GM12878 (cell line): ENCODE results near the gene SCYL1. TPM values are rescaled to one million over a fixed set of nuclear protein-coding genes. Genes with fewer than 3 reads are reported as not detected.

Experiments
- BACH1 ChIP-seq: fragments of 450-650 bp; IDR thresholded peaks from 2 replicates; pipeline ENCODE4 v1.6.1; 2017; ENCODE audit warnings: mild to moderate bottlenecking, borderline replicate concordance
- CEBPB ChIP-seq, 2 experiments: fragments of 150-350 bp in 1 of 2; IDR thresholded peaks; 2 replicates each; pipeline ENCODE4 v1.6.1; 2012 to 2014; ENCODE audit warnings: low read depth in 2 of 2, low read length in 2 of 2, borderline replicate concordance in 1 of 2, inconsistent platforms in 1 of 2
- CHD4 ChIP-seq: fragments of 200-600 bp; sonication (generic); IDR thresholded peaks from 2 replicates; pipeline ENCODE4 v1.6.1; 2016; ENCODE audit warnings: mild to moderate bottlenecking
- MEF2B ChIP-seq: fragments of 450-650 bp; IDR thresholded peaks from 2 replicates; pipeline ENCODE4 v1.6.1; 2018; ENCODE audit warnings: mild to moderate bottlenecking, moderate library complexity; ENCODE audit not compliant: partially characterized antibody, poor library complexity, severe bottlenecking
- POLR2A ChIP-seq: IDR thresholded peaks from 2 replicates; pipeline ENCODE4 v1.6.1; 2011; ENCODE audit warnings: low read depth, mild to moderate bottlenecking, low read length
- polyA plus RNA-seq, 11 experiments: library from polyadenylated mRNA; depleted of rRNA in 4 of 11; unstranded in 6 of 11; stranded (reverse) in 5 of 11; fragments of >200 nt; fragmentation: Nextera tagmentation in 4 of 11; fragmentation: Illumina TruSeq in 1 of 11; extraction: Ambion mirVana in 4 of 11; extraction: Trizol in 1 of 11; gene quantifications; 1 replicate in 1 of 11; 2 replicates in 10 of 11; pipeline versions ENCODE4 v1.2.1 to v1.2.3, GENCODE V29; 2011 to 2016; ENCODE audit warnings: inconsistent platforms in 2 of 11, missing spikeins in 2 of 11, low read depth in 1 of 11
- total RNA-seq, 4 experiments: library from RNA; depleted of rRNA in 3 of 4; stranded (reverse); fragments of >200 nt in 3 of 4; fragmentation: Illumina TruSeq in 1 of 4; extraction: Trizol in 1 of 4; gene quantifications; 2 replicates each; pipeline versions ENCODE4 v1.2.1 to v1.2.3, GENCODE V29; 2013 to 2021
- TF ChIP-seq, protein P1 (sequence below): IDR thresholded peaks from 2 replicates; pipeline ENCODE4 v1.6.1; 2012; ENCODE audit warnings: low read depth, low read length, improper control_type of control experiment
- TF ChIP-seq, protein P2 (sequence below): fragments of 450-650 bp; formaldehyde crosslinking; IDR thresholded peaks from 2 replicates; pipeline ENCODE4 v1.4.0; 2020; ENCODE audit warnings: mild to moderate bottlenecking, moderate library complexity
- TF ChIP-seq, protein P3 (sequence below): fragments of 450-650 bp; IDR thresholded peaks from 2 replicates; pipeline ENCODE4 v1.6.1; 2016; ENCODE audit warnings: mild to moderate bottlenecking
- TF ChIP-seq, protein P4 (sequence below): fragments of 450-650 bp; IDR thresholded peaks from 2 replicates; pipeline ENCODE4 v1.6.1; 2017; ENCODE audit warnings: mild to moderate bottlenecking
- TF ChIP-seq, protein P5 (sequence below): IDR thresholded peaks from 2 replicates; pipeline ENCODE4 v1.6.1; 2012; ENCODE audit warnings: low read length, inconsistent platforms
- TF ChIP-seq, protein P6 (sequence below): IDR thresholded peaks from 2 replicates; pipeline ENCODE4 v1.6.1; 2011; ENCODE audit warnings: mild to moderate bottlenecking, low read depth, low read length, moderate library complexity; ENCODE audit not compliant: insufficient replicate concordance
- TF ChIP-seq, protein P7 (sequence below): fragments of 450-650 bp; formaldehyde crosslinking; IDR thresholded peaks from 2 replicates; pipeline ENCODE4 v1.5.0; 2022; ENCODE audit warnings: mild to moderate bottlenecking, missing genetic modification characterization

The SCYL1 gene
- total and polyA plus RNA-seq, 10 of the 15 experiments (the other 5 are each of a cell fraction or from before 2014, with no cell fraction given) = 0.80 to 82.7 (median 51.2) TPM

DNA sequence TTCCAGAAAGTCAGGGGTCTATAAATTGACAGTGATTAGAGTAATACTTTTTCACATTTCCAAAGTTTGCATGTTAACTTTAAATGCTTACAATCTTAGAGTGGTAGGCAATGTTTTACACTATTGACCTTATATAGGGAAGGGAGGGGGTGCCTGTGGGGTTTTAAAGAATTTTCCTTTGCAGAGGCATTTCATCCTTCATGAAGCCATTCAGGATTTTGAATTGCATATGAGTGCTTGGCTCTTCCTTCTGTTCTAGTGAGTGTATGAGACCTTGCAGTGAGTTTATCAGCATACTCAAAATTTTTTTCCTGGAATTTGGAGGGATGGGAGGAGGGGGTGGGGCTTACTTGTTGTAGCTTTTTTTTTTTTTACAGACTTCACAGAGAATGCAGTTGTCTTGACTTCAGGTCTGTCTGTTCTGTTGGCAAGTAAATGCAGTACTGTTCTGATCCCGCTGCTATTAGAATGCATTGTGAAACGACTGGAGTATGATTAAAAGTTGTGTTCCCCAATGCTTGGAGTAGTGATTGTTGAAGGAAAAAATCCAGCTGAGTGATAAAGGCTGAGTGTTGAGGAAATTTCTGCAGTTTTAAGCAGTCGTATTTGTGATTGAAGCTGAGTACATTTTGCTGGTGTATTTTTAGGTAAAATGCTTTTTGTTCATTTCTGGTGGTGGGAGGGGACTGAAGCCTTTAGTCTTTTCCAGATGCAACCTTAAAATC, 20.8 kb upstream of the SCYL1 start (continued):
- TF ChIP-seq, protein P1, sequence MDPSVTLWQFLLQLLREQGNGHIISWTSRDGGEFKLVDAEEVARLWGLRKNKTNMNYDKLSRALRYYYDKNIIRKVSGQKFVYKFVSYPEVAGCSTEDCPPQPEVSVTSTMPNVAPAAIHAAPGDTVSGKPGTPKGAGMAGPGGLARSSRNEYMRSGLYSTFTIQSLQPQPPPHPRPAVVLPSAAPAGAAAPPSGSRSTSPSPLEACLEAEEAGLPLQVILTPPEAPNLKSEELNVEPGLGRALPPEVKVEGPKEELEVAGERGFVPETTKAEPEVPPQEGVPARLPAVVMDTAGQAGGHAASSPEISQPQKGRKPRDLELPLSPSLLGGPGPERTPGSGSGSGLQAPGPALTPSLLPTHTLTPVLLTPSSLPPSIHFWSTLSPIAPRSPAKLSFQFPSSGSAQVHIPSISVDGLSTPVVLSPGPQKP = 0 out of 2 replicates have a peak, but pooled peaks have one; percentile 22
- TF ChIP-seq MEF2B = no peak
- TF ChIP-seq, protein P2, sequence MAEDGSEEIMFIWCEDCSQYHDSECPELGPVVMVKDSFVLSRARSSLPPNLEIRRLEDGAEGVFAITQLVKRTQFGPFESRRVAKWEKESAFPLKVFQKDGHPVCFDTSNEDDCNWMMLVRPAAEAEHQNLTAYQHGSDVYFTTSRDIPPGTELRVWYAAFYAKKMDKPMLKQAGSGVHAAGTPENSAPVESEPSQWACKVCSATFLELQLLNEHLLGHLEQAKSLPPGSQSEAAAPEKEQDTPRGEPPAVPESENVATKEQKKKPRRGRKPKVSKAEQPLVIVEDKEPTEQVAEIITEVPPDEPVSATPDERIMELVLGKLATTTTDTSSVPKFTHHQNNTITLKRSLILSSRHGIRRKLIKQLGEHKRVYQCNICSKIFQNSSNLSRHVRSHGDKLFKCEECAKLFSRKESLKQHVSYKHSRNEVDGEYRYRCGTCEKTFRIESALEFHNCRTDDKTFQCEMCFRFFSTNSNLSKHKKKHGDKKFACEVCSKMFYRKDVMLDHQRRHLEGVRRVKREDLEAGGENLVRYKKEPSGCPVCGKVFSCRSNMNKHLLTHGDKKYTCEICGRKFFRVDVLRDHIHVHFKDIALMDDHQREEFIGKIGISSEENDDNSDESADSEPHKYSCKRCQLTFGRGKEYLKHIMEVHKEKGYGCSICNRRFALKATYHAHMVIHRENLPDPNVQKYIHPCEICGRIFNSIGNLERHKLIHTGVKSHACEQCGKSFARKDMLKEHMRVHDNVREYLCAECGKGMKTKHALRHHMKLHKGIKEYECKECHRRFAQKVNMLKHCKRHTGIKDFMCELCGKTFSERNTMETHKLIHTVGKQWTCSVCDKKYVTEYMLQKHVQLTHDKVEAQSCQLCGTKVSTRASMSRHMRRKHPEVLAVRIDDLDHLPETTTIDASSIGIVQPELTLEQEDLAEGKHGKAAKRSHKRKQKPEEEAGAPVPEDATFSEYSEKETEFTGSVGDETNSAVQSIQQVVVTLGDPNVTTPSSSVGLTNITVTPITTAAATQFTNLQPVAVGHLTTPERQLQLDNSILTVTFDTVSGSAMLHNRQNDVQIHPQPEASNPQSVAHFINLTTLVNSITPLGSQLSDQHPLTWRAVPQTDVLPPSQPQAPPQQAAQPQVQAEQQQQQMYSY = peak; percentile 77; the same call in 1 of the 2 replicates
- TF ChIP-seq, protein P3, sequence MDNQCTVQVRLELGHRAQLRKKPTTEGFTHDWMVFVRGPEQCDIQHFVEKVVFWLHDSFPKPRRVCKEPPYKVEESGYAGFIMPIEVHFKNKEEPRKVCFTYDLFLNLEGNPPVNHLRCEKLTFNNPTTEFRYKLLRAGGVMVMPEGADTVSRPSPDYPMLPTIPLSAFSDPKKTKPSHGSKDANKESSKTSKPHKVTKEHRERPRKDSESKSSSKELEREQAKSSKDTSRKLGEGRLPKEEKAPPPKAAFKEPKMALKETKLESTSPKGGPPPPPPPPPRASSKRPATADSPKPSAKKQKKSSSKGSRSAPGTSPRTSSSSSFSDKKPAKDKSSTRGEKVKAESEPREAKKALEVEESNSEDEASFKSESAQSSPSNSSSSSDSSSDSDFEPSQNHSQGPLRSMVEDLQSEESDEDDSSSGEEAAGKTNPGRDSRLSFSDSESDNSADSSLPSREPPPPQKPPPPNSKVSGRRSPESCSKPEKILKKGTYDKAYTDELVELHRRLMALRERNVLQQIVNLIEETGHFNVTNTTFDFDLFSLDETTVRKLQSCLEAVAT = peak; percentile 91
- TF ChIP-seq, protein P4, sequence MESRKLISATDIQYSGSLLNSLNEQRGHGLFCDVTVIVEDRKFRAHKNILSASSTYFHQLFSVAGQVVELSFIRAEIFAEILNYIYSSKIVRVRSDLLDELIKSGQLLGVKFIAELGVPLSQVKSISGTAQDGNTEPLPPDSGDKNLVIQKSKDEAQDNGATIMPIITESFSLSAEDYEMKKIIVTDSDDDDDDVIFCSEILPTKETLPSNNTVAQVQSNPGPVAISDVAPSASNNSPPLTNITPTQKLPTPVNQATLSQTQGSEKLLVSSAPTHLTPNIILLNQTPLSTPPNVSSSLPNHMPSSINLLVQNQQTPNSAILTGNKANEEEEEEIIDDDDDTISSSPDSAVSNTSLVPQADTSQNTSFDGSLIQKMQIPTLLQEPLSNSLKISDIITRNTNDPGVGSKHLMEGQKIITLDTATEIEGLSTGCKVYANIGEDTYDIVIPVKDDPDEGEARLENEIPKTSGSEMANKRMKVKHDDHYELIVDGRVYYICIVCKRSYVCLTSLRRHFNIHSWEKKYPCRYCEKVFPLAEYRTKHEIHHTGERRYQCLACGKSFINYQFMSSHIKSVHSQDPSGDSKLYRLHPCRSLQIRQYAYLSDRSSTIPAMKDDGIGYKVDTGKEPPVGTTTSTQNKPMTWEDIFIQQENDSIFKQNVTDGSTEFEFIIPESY = no peak
- no peak for TF ChIP-seq CHD4
- peak in 1 of 2 experiments; percentile 44; a peak in 1 of 4 replicates for TF ChIP-seq CEBPB (IDR thresholded peaks at IDR 0.05; ENCODE audit: borderline replicate concordance in 1 of 2, low read depth in 2 of 2, low read length in 2 of 2)
- TF ChIP-seq, protein P5, sequence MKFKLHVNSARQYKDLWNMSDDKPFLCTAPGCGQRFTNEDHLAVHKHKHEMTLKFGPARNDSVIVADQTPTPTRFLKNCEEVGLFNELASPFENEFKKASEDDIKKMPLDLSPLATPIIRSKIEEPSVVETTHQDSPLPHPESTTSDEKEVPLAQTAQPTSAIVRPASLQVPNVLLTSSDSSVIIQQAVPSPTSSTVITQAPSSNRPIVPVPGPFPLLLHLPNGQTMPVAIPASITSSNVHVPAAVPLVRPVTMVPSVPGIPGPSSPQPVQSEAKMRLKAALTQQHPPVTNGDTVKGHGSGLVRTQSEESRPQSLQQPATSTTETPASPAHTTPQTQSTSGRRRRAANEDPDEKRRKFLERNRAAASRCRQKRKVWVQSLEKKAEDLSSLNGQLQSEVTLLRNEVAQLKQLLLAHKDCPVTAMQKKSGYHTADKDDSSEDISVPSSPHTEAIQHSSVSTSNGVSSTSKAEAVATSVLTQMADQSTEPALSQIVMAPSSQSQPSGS = peak; percentile 57
- TF ChIP-seq, protein P6, sequence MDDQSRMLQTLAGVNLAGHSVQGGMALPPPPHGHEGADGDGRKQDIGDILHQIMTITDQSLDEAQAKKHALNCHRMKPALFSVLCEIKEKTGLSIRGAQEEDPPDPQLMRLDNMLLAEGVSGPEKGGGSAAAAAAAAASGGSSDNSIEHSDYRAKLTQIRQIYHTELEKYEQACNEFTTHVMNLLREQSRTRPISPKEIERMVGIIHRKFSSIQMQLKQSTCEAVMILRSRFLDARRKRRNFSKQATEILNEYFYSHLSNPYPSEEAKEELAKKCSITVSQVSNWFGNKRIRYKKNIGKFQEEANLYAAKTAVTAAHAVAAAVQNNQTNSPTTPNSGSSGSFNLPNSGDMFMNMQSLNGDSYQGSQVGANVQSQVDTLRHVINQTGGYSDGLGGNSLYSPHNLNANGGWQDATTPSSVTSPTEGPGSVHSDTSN = peak; percentile 5
- TF ChIP-seq, protein P7, sequence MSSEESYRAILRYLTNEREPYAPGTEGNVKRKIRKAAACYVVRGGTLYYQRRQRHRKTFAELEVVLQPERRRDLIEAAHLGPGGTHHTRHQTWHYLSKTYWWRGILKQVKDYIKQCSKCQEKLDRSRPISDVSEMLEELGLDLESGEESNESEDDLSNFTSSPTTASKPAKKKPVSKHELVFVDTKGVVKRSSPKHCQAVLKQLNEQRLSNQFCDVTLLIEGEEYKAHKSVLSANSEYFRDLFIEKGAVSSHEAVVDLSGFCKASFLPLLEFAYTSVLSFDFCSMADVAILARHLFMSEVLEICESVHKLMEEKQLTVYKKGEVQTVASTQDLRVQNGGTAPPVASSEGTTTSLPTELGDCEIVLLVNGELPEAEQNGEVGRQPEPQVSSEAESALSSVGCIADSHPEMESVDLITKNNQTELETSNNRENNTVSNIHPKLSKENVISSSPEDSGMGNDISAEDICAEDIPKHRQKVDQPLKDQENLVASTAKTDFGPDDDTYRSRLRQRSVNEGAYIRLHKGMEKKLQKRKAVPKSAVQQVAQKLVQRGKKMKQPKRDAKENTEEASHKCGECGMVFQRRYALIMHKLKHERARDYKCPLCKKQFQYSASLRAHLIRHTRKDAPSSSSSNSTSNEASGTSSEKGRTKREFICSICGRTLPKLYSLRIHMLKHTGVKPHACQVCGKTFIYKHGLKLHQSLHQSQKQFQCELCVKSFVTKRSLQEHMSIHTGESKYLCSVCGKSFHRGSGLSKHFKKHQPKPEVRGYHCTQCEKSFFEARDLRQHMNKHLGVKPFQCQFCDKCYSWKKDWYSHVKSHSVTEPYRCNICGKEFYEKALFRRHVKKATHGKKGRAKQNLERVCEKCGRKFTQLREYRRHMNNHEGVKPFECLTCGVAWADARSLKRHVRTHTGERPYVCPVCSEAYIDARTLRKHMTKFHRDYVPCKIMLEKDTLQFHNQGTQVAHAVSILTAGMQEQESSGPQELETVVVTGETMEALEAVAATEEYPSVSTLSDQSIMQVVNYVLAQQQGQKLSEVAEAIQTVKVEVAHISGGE = peak; percentile 70
- TF ChIP-seq POLR2A = peak; percentile 76
- TF ChIP-seq BACH1 = peak; percentile 86
